B cell (primary cell): ENCODE measurements around the gene KPNB1. TPM values are rescaled to one million over a fixed set of nuclear protein-coding genes. Genes with fewer than 3 reads are reported as not detected.

Source experiments
- ATAC-seq: fragments of 200-7000 bp; cut with Tn5 transposase; one replicate; pipeline ENCODE4 v1.10.0; 2021; ENCODE audit warnings: low read depth, mild to moderate bottlenecking, moderate number of reproducible peaks, moderate library complexity
- CTCF ChIA-PET: fragments of 350-600 bp; sonication (Branson Sonifier 250); formaldehyde crosslinking; loops from one replicate; lab custom pipeline; 2021; ENCODE audit warnings: antibody characterized with exemption, inconsistent platforms; lab: Charles Lee
- POLR2A ChIA-PET: fragments of 350-600 bp; sonication (Branson Sonifier 250); formaldehyde crosslinking; loops from one replicate; lab custom pipeline; 2021; ENCODE audit warnings: antibody characterized with exemption; lab: Charles Lee
- DNase-seq: peaks from one replicate; pipeline ENCODE4 v3.0.0; 2013
- H2AFZ ChIP-seq: 2 replicates; pipeline ENCODE4 v1.6.1; 2012; ENCODE audit warnings: mild to moderate bottlenecking, low read depth, low read length; ENCODE audit not compliant: insufficient read depth, poor library complexity, severe bottlenecking
- H3K27ac ChIP-seq, 2 donors: 1 replicate in 1 of 2; 2 replicates in 1 of 2; pipeline ENCODE4 v1.5.1; 2012 to 2013; ENCODE audit warnings: low read length in 2 of 2, mild to moderate bottlenecking in 2 of 2, moderate library complexity in 1 of 2
- H3K27me3 ChIP-seq, 4 experiments: fragments of 200-600 bp in 1 of 4; sonication (generic) in 1 of 4; replicated peaks in 1 of 4; 1 replicate in 2 of 4; 2 replicates in 2 of 4; pipeline versions ENCODE4 v1.6.1 to v1.7.0; 2013 to 2016; ENCODE audit warnings: low read length in 3 of 4, mild to moderate bottlenecking in 2 of 4, mixed read lengths in 1 of 4, moderate library complexity in 1 of 4; ENCODE audit not compliant: insufficient read depth in 4 of 4, control insufficient read depth in 3 of 4; ENCODE audit errors: control extremely low read depth in 1 of 4
- H3K36me3 ChIP-seq, 2 experiments: replicated peaks in 1 of 2; 1 replicate in 1 of 2; 2 replicates in 1 of 2; pipeline versions ENCODE4 v1.6.1 to v1.7.1; 2013; ENCODE audit warnings: low read length in 1 of 2; ENCODE audit not compliant: insufficient read depth in 2 of 2, control insufficient read depth in 1 of 2; ENCODE audit errors: control extremely low read depth in 1 of 2, extremely low read depth in 1 of 2
- H3K4me1 ChIP-seq, 2 donors: fragments of 200-600 bp in 1 of 2; sonication (generic) in 1 of 2; 1 replicate in 1 of 2; 2 replicates in 1 of 2; pipeline versions ENCODE4 v1.5.1 to v1.6.1; 2013 to 2017; ENCODE audit warnings: low read length in 2 of 2; ENCODE audit not compliant: control insufficient read depth in 2 of 2, insufficient read depth in 2 of 2
- H3K4me2 ChIP-seq: replicated peaks from 2 replicates; pipeline ENCODE3; 2012; ENCODE audit warnings: mild to moderate bottlenecking, low read depth, low read length; ENCODE audit not compliant: poor library complexity, severe bottlenecking
- H3K4me3 ChIP-seq, 5 experiments: fragments of 200-600 bp in 1 of 5; sonication (generic) in 1 of 5; 1 replicate in 3 of 5; 2 replicates in 2 of 5; pipeline versions ENCODE4 v1.5.1 to v1.7.0; 2011 to 2016; ENCODE audit warnings: low read length in 4 of 5, mild to moderate bottlenecking in 4 of 5, low read depth in 2 of 5, control low read depth in 1 of 5, moderate library complexity in 1 of 5; ENCODE audit not compliant: insufficient read depth in 1 of 5; ENCODE audit errors: control extremely low read depth in 1 of 5, extremely low read depth in 1 of 5
- H3K79me2 ChIP-seq: fragments of 200-600 bp; sonication (generic); one replicate; pipeline ENCODE4 v1.6.0; 2016; ENCODE audit warnings: low read length; ENCODE audit not compliant: control insufficient read depth, insufficient read depth
- H3K9ac ChIP-seq: fragments of 200-600 bp; sonication (generic); 2 replicates; pipeline ENCODE4 v1.6.1; 2017; ENCODE audit warnings: mild to moderate bottlenecking, low read length, moderate library complexity
- H3K9me3 ChIP-seq, 3 donors: one replicate each; pipeline versions ENCODE4 v1.6.1 to v1.7.1; 2013; ENCODE audit warnings: low read length in 2 of 3; ENCODE audit not compliant: control insufficient read depth in 2 of 3, insufficient read depth in 1 of 3; ENCODE audit errors: control extremely low read depth in 1 of 3
- H4K20me1 ChIP-seq: 2 replicates; pipeline ENCODE4 v1.6.0; 2012; ENCODE audit warnings: mild to moderate bottlenecking, low read length; ENCODE audit not compliant: insufficient read depth, control insufficient read depth, poor library complexity, severe bottlenecking
- H3K27ac Mint-ChIP-seq: one replicate; pipeline ENCODE4 v1.8.0; 2021; ENCODE audit warnings: mixed read lengths
- H3K27me3 Mint-ChIP-seq: one replicate; pipeline ENCODE4 v1.8.0; 2021; ENCODE audit warnings: mixed read lengths
- H3K4me1 Mint-ChIP-seq: one replicate; pipeline ENCODE4 v1.8.0; 2021; ENCODE audit warnings: mixed read lengths
- H3K4me3 Mint-ChIP-seq: one replicate; pipeline ENCODE4 v1.8.0; 2021; ENCODE audit warnings: mixed read lengths
- H3K9me3 Mint-ChIP-seq: one replicate; pipeline ENCODE4 v1.8.0; 2022; ENCODE audit warnings: mixed read lengths; ENCODE audit not compliant: insufficient read depth
- CTCF ChIP-seq: fragments of 200-600 bp; IDR thresholded peaks from one replicate; pipeline ENCODE4 v1.8.0; 2022; ENCODE audit warnings: antibody characterized with exemption, mild to moderate bottlenecking
- EZH2 ChIP-seq: IDR thresholded peaks from 2 replicates; pipeline ENCODE4 v1.6.1; 2012; ENCODE audit warnings: borderline replicate concordance, low read depth, mild to moderate bottlenecking, moderate library complexity, low read length; ENCODE audit not compliant: insufficient read depth, poor library complexity, severe bottlenecking
- WGBS: methylation state at CpG from one replicate; pipeline ENCODE4 v1.1.5; 2013; ENCODE audit warnings: missing lambda C conversion rate; ENCODE audit not compliant: insufficient coverage; 5-methylcytosine and 5-hydroxymethylcytosine counted together
- intact Hi-C: fragments of 100-400 bp; cut with micrococcal nuclease; formaldehyde crosslinking; loops from one replicate; pipeline ENCODE4 v1.10.0; 2022
- polyA plus RNA-seq: library from polyadenylated mRNA; depleted of rRNA; stranded (reverse); fragments of >200 nt; gene quantifications from 2 replicates; pipeline ENCODE4 v1.2.3, GENCODE V29; 2012
- total RNA-seq, 2 donors: library from RNA; stranded (reverse); fragments of 120-200 nt in 1 of 2; gene quantifications; 1 replicate in 1 of 2; 2 replicates in 1 of 2; pipeline versions ENCODE4 v1.2.3 to v1.2.4, GENCODE V29; 2013 to 2022

Gene KPNB1
- total and polyA plus RNA-seq, 2 donors (not counting 1 experiment from before 2014, with no cell fraction given): 60.6 to 278 TPM

GRCh38 chr17:47700471-47701449 is 51.0 kb downstream of the KPNB1 start:
- Histone ChIP-seq H3K27ac (no peak overlapping the region), H3K27me3 (no peaks in the 10 kb centered on the region), H3K4me1 (peaks cover 35 to 67% of the 10 kb centered on the region in 2 donors), H3K4me3 (no peak overlapping the region), H2AFZ (no peak overlapping the region), H3K9ac (no peak overlapping the region), H3K79me2 (no peaks in the 10 kb centered on the region), H3K9me3 (no peaks in the 10 kb centered on the region), H3K36me3 (no peaks in the 10 kb centered on the region), H3K4me2 (no peak overlapping the region), H4K20me1 (peaks cover 4% of the 10 kb centered on the region)
- no peak for DNase-seq
- H3K9me3 Mint-ChIP-seq: no peaks in the 10 kb centered on the region
- H3K27ac Mint-ChIP-seq: peak overlapping the region; percentile 32
- no peaks in the 10 kb centered on the region for H3K27me3 Mint-ChIP-seq
- no peak for ATAC-seq
- WGBS: 100% methylated on average over 4 of the region's 13 CpGs
- ChIA-PET CTCF (interaction anchor here (0.9 to 7.0 kb wide), 10 partner anchors 9 to 102 kb away, joined by 3 to 108 read pairs (median 6); partner anchors contain the start of gene TBX21), POLR2A (interaction anchor here (0.6 to 0.8 kb wide), 3 partner anchors 10 to 36 kb away, joined by 3 read pairs; partner anchors contain the start of gene TBX21)
- intact Hi-C loops: no loop called here
- H3K4me1 Mint-ChIP-seq: peaks cover 56% of the 10 kb centered on the region
- TF ChIP-seq EZH2 (no peak), CTCF (no peak)
- no peak overlapping the region for H3K4me3 Mint-ChIP-seq
